DMS153 (cell line): ENCODE measurements around the gene TLX2.
"Not testable (repeated sequence)": the region's sequence is repeated elsewhere in the genome, so short reads cannot be mapped to it uniquely, and the experiment has no call there.

Experiments
- DNase-seq: peaks from one replicate; lab custom pipeline; 2025; lab: John Stamatoyannopoulos, UW

Gene TLX2

GRCh38 chr2:74554820-74555531 is 40.7 kb downstream of the TLX2 start:
- no peak for DNase-seq

DNA sequence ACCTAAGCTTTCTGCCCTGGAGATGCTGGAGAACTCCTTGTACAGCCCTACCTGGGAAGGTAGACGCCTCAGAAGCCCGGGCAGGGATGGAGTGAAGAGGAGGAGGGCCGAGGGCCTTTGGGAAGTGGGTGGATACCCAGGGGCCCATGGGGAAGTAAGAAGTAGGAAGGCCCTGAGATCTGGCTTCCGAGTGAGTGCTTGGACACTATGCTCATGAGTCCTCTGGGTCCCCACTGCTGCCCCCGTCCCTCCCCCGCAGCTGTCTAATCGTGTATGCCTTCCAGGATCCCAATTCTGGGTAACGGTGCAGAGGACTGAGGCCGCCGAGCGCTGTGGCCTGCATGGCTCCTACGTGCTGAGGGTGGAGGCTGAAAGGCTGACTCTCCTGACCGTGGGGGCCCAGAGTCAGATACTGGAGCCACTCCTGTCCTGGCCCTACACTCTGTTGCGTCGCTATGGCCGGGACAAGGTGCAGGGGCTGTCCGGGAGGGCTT is 41.4 kb downstream of the TLX2 start:
- no peak for DNase-seq

DNA sequence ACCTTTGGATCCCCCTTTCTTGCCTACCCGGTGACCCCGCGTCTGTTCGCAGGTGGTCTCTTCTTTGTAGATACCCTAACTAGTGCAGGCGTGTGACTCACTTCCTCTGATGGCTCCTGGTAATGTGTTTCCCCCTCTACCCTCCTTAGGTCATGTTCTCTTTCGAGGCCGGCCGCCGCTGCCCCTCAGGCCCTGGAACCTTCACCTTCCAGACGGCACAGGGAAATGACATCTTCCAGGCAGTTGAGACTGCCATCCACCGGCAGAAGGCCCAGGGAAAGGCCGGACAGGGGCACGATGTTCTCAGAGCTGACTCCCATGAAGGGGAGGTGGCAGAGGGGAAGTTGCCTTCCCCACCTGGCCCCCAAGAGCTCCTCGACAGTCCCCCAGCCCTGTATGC is 41.9 kb downstream of the TLX2 start:
- no peak for DNase-seq

- no peak for DNase-seq
Measured at GRCh38 chr2:74556831-74557370, 42.7 kb downstream of the TLX2 start.

DNA sequence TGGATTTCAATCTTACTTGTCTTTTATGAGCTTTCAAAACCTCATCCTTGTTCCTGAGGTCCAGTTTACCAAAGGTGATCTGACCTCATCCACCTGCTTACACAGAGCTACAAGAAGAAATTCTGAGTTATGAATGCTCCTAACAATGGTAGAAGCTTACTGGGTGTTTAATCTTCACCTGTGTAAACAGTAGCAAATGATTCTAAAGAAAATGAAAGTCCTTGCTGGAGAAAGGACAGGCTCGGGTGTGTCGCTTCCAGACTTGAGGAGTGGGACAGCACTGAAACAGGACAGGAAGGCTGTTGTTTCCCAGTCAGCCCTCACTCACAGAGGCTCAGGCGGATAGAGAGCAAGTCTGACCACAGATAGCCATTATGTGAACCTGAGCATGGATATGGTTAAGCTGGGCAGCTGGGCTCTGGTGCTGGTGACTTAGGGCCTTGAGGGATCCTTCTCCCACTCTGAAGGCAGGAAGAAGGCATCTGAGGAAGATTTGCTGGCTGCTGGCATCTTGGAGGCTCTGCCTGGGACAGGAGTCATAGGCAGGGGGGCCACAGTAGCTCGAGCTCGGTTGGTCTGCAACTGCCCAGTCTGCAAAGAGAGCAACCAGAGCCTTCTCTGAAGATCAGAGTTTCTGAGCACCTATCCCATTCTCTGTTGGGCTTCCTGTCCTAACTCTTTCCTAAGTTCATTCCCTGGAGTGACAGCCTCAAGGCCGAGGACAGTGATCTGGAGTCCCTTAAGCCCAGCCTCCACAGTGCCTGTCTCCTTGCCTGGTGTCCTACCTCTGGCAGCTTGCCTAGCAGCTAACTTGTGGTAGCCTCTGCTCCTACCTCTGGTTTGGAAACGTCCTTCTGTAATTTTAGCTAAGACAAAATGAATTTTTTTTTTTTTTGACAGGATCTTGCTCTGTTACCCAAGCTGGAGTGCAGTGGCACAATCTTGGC is 44.3 kb downstream of the TLX2 start:
- DNase-seq, result no peak

- no peak for DNase-seq
Measured at GRCh38 chr2:74559912-74560311, 45.7 kb downstream of the TLX2 start.

- no peak for DNase-seq
Measured at GRCh38 chr2:74560591-74560990, 46.3 kb downstream of the TLX2 start.

DNA sequence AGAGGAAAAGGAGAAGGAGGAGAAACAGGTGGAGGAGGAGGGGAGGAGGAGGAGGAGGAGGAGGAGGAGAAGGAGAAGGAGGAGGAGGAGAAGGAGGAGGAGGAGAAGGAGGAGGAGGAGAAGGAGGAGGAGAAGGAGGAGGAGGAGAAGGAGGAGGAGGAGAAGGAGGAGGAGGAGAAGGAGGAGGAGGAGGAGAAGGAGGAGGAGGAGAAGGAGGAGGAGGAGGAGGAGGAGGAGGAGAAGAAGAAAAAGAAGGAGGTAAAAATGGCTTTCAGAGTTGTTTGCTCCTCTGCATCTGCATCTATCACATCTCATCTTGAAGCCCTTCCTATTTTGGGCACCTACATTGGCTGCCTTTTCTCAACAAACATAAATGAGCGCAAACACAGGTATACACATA is 46.8 kb downstream of the TLX2 start:
- DNase-seq, result not testable (repeated sequence)

DNA sequence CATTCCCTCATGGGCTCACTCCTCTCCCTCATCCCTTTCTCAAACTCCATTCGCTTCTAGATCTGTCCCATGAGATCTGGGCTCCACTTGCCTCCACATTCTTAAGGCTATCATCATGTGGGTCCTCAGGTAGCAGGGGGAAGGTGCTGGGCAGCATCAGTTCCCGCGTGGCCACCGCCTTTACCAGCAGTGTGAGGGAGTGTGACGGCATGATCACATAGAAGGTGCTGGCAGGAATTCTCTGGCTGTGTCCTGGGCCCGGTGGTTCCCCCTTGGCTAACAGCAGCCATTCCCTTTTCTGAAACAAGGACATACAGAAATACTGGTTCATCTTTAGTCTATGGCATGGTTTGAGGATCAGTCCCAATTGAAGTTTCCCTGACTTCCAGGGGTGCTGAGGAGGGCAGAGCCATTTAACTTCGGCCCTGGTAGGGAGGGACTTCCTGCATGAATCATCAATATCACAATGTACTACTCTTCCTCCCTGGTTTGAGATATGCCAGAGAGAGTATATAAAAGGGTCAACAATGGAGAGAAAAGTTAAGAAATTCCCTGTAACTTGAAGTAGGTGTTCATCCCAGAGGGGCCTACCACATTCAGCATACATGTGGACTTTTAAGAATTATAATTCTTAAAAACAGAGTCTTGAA is 48.0 kb downstream of the TLX2 start:
- no peak for DNase-seq

DNA sequence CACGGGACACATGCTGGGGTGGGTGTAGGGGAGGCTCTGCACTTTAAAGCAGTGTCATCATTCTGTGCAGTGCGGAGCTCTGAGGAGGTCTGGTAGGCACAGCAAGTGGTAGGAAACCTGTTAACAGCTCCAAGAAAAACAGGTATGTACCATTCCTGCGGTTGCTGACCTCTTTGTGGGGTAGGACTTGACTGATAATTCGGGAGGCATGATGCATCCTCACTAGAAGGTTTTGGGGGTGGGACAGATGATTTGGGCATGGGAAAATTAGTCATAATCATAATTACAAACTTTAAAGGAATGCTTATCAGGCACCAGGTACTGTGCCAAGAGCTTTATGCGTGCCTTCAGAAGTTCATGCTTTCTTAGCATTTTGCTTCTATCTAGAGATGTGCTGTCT is 50.0 kb downstream of the TLX2 start:
- DNase-seq, result no peak

GRCh38 chr2:74566076-74566753 is 52.0 kb downstream of the TLX2 start:
- DNase-seq, result no peak

GRCh38 chr2:74566754-74567085 is 52.5 kb downstream of the TLX2 start:
- no peak for DNase-seq
